Bladder microvascular endothelial cell (primary cell): ENCODE results near the gene GDPD2. TPM values are rescaled to one million over a fixed set of nuclear protein-coding genes. Genes with fewer than 3 reads are reported as not detected.

Experiments used
- total RNA-seq: library from RNA; depleted of rRNA; stranded (reverse); fragments of >200 nt; gene quantifications from 2 replicates; pipeline ENCODE4 v1.2.3, GENCODE V29; 2014

Gene GDPD2
- not detected in 2 replicates for total RNA-seq

GRCh38 chrX:70422851-70423341 is at the start of gene GDPD2:
Gene GDPD2 (plus strand): TSS chrX:70423314. CDS start chrX:70424985, 1,671 bp downstream.

GRCh38 chrX:70444326-70444945 is 21.3 kb downstream of the GDPD2 start, which contains the start of gene DLG3:
Gene DLG3 (plus strand): TSS chrX:70444835. CDS start chrX:70445202, 367 bp downstream.

Other genes starting within 250 kb of the GDPD2 start
- 0.16 TPM in 1 of 2 replicates, not detected in the other for gene DGAT2L6, start 245.8 kb upstream of the GDPD2 start, total RNA-seq
- gene AWAT1, start 188.7 kb upstream of the GDPD2 start, total RNA-seq = not detected in 2 replicates
- gene P2RY4, start 163.1 kb upstream of the GDPD2 start, total RNA-seq = 0.06 TPM in 1 of 2 replicates, not detected in the other
- not detected in 2 replicates for gene ARR3, start 155.0 kb upstream of the GDPD2 start, total RNA-seq
- not detected in 2 replicates for gene RAB41, start 141.1 kb upstream of the GDPD2 start, total RNA-seq
- gene PDZD11, start 133.4 kb upstream of the GDPD2 start, total RNA-seq = 30.0 and 31.4 TPM in 2 replicates
- 11.3 and 13.8 TPM in 2 replicates for gene KIF4A, start 133.2 kb upstream of the GDPD2 start, total RNA-seq
- gene DLG3, start 21.5 kb downstream of the GDPD2 start, total RNA-seq = 0.32 and 1.4 TPM in 2 replicates